Measurements from ENCODE around the gene LUC7L. TPM values are rescaled to one million over a fixed set of nuclear protein-coding genes. Genes with fewer than 3 reads are reported as not detected.
A peak's percentile ranks its signal among the peaks of the same experiment; 100 is the strongest.
"Not testable (repeated sequence)": the region's sequence is repeated elsewhere in the genome, so short reads cannot be mapped to it uniquely, and the experiment has no call there.

Gene LUC7L
- total RNA-seq, 3 donors from 2014 or later, result 76.0 to 82.0 (median 76.2) TPM

DNA sequence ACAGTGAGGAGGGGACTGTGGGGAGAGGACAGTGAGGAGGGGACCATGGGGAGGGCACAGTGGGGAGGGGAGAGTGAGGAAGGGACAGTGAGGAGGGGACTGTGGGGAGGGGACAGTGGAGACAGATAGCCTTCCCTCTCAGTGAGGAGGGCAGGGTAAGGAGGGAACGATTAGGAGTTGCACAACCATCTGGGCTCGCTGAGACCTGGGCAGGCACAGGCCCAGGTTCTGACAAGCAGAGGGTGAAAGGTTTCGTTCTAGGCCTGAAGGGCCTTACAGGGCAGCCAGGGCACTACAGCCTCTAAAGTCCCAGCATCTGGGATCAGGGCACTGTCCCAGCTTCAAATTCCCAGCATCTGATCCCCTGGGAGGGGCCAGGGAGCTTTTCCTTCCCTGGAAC lies 65.6 kb downstream of the LUC7L start:
- H3K9me3 Mint-ChIP-seq; H3K4me1 Mint-ChIP-seq (ENCODE audit: low read depth); ATAC-seq; H3K4me3 Mint-ChIP-seq; H3K36me3 Mint-ChIP-seq (ENCODE audit: insufficient read depth); DNase-seq: not testable (repeated sequence)
- H3K27me3 Mint-ChIP-seq (ENCODE audit: low read depth), result peaks cover 38% of the 10 kb centered on the region

DNA sequence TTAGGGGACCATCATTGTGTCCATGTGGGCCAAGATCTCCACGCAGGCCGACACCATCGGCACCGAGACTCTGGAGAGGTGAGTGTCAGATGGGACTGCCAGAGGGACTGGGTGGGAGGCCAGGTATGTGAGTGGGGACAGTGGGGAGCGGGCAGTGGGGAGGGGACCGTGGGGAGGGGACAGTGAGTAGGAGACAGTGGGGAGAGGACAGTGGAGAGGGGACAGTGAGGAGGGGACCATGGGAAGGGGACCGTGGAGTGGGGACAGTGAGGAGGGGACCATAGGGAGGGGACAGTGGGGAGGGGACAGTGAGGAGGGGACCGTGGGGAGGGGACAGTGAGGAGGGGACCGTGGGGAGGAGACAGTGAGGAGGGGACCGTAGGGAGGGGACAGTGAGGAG lies 66.1 kb downstream of the LUC7L start:
- peaks cover 35% of the 10 kb centered on the region for H3K27me3 Mint-ChIP-seq (ENCODE audit: low read depth)
- H3K4me1 Mint-ChIP-seq (ENCODE audit: low read depth); H3K9me3 Mint-ChIP-seq; ATAC-seq; DNase-seq; H3K36me3 Mint-ChIP-seq (ENCODE audit: insufficient read depth); H3K4me3 Mint-ChIP-seq: not testable (repeated sequence)

DNA sequence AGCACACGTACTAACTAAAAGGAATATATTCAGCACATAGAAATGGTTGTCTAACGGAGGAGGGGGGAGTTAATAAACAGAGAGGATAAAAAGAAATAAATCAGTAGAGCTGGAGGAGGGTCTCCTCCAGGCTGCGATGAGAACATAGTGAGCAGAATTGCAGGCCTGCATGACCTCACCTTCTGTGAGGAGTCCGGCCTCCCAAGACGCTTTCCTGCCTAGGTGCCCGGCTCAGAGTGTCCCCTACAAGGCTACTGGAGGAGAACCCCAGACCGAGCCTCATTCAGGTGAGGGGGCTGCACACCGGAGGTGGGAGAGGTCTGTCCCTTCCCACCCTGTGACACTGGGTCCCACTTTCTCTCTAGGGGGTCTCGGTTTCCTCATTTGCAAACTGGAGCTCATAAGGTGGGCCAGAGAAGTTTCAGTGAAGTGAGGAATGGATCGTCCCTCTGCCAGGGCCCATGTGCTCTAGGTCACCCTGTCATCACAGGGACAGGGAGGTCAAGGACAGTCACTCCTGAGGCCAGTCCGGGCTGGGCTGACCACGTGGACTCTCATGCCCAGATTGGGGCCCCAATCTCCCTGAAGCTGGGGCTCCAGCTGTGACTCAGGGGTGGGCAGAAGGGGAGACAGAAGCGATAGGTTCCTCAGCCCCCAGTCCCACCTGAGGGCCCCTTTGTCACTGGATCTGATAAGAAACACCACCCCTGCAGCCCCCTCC lies 66.8 kb downstream of the LUC7L start:
- Mint-ChIP-seq H3K4me3 (no peak overlapping the region), H3K9me3 (no peaks in the 10 kb centered on the region), H3K4me1 (ENCODE audit: low read depth) (peaks cover 7% of the 10 kb centered on the region), H3K36me3 (ENCODE audit: insufficient read depth) (no peaks in the 10 kb centered on the region), H3K27me3 (ENCODE audit: low read depth) (peaks cover 30% of the 10 kb centered on the region)
- DNase-seq (no peak), ATAC-seq (no peak)

DNA sequence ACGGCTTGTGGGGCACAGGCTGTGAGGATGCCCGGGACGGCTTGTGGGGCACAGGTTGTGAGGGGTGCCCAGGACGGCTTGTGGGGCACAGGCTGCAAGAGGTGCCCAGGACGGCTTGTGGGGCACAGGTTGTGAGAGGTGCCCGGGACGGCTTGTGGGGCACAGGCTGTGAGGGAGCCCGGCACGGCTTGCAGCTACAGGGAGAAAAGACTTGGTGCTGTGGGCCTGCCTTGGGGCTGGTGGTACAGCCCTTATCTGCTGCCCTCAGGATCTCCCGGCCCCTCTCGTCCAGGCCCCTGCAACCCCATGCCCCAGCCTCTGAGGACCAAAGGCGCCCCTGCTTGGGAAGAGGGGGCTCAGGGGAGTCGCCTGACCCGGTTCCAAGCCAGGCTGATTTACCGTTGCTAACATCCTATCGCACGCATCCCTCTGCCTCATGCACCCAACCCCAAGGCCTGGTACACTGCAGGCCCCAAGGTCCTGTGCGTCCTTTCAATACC lies 68.5 kb downstream of the LUC7L start:
- peaks cover 27% of the 10 kb centered on the region for H3K27me3 Mint-ChIP-seq (ENCODE audit: low read depth)

DNA sequence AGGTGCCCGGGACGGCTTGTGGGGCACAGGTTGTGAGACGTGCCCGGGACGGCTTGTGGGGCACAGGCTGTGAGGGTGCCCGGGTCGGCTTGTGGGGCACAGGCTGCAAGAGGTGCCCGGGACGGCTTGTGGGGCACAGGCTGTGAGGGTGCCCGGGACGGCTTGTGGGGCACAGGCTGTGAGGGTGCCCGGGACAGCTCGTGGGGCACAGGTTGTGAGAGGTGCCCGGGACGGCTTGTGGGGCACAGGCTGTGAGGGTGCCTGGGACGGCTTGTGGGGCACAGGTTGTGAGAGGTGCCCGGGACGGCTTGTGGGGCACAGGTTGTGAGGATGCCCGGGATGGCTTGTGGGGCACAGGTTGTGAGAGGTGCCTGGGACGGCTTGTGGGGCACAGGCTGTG lies 69.0 kb downstream of the LUC7L start:
- not testable (repeated sequence) for DNase-seq; H3K4me1 Mint-ChIP-seq (ENCODE audit: low read depth); ATAC-seq; H3K9me3 Mint-ChIP-seq; H3K36me3 Mint-ChIP-seq (ENCODE audit: insufficient read depth); H3K4me3 Mint-ChIP-seq
- peaks cover 28% of the 10 kb centered on the region for H3K27me3 Mint-ChIP-seq (ENCODE audit: low read depth)

More for the DNA sequence above, 68.5 kb downstream of the LUC7L start:
- H3K9me3 Mint-ChIP-seq, result no peaks in the 10 kb centered on the region
- H3K36me3 Mint-ChIP-seq (ENCODE audit: insufficient read depth), result no peaks in the 10 kb centered on the region
- no peak for ATAC-seq
- no peaks in the 10 kb centered on the region for H3K4me1 Mint-ChIP-seq (ENCODE audit: low read depth)
- DNase-seq, result no peak
- no peak overlapping the region for H3K4me3 Mint-ChIP-seq

DNA sequence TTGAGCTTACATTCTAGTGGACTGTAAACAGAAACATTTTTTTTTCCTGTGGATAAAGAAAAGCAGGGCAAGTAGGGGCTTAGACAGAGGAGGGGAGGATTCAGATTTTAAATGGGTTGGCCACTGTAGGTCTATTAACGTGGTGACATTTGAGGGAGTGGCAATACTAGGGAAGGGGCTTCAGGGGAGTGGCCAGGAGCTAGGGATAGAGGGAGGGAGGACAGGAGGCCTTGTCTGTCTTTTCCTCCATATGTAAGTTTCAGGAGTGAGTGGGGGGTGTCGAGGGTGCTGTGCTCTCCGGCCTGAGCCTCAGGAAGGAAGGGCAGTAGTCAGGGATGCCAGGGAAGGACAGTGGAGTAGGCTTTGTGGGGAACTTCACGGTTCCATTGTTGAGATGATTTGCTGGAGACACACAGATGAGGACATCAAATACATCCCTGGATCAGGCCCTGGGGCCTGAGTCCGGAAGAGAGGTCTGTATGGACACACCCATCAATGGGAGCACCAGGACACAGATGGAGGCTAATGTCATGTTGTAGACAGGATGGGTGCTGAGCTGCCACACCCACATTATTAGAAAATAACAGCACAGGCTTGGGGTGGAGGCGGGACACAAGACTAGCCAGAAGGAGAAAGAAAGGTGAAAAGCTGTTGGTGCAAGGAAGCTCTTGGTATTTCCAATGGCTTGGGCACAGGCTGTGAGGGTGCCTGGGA lies 70.0 kb downstream of the LUC7L start:
- Mint-ChIP-seq H3K4me1 (ENCODE audit: low read depth) (peaks cover 6% of the 10 kb centered on the region), H3K27me3 (ENCODE audit: low read depth) (peaks cover 35% of the 10 kb centered on the region), H3K9me3 (no peaks in the 10 kb centered on the region), H3K4me3 (no peak overlapping the region), H3K36me3 (ENCODE audit: insufficient read depth) (no peaks in the 10 kb centered on the region)
- no peak for ATAC-seq
- no peak for DNase-seq

DNA sequence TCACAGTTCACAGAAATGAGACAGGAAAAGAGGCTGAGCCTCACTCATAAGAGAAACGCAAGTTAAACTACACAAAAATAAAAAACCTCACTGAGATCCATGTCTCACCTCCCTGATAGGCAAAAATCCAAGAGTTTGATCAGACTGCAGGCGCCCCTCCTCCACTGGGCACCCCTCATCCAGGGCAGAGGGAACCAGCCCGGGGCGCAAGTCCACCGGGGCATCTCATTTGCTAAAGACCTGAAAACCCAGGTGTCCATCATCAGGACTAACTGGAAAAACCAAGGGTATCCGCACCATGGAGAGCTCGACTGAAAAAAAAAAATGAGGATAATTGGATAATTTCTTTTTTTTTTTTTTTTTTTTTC lies 74.2 kb downstream of the LUC7L start:
- peaks cover 6% of the 10 kb centered on the region for H3K4me1 Mint-ChIP-seq (ENCODE audit: low read depth)
- DNase-seq, result no peak
- peaks cover 37% of the 10 kb centered on the region for H3K27me3 Mint-ChIP-seq (ENCODE audit: low read depth)
- ATAC-seq, result no peak
- no peaks in the 10 kb centered on the region for H3K36me3 Mint-ChIP-seq (ENCODE audit: insufficient read depth)
- no peaks in the 10 kb centered on the region for H3K9me3 Mint-ChIP-seq
- peak overlapping the region; percentile 59 for H3K4me3 Mint-ChIP-seq

DNA sequence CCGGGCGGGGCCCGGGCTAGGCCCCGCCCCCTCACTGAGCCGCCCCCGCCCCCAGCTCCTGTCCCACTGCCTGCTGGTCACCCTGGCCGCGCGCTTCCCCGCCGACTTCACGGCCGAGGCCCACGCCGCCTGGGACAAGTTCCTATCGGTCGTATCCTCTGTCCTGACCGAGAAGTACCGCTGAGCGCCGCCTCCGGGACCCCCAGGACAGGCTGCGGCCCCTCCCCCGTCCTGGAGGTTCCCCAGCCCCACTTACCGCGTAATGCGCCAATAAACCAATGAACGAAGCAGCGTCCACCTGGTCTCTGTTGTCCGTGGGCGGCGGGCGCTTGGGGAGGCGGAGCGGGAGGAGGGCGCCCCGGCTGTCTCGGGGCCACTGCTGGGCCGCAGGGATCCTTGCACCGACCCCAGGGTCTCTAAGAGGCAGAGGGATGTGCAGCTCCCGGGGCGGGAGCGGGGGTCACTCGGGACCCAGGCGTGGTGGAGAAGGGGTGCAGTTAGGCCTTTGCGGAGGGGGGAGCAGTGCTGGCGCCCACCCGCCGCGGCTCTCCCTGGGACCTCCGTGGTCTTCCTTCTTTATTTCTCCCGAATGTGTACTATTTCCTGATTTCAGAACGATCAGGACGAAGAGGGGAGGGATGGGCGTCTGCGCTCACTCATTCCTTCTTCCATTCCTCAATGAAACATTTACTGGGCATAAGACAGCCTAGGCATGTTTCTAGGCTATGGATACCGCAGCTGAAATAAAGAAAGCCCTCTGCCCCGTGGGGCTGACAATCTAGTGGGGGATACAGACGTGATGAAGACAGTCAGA lies 74.8 kb downstream of the LUC7L start:
- DNase-seq, result no peak
- peak overlapping the region; percentile 59 for H3K4me3 Mint-ChIP-seq
- peak; percentile 50 to 63 for ATAC-seq
- peaks cover 40% of the 10 kb centered on the region for H3K27me3 Mint-ChIP-seq (ENCODE audit: low read depth)
- no peaks in the 10 kb centered on the region for H3K9me3 Mint-ChIP-seq
- no peaks in the 10 kb centered on the region for H3K36me3 Mint-ChIP-seq (ENCODE audit: insufficient read depth)
- peaks cover 6% of the 10 kb centered on the region for H3K4me1 Mint-ChIP-seq (ENCODE audit: low read depth)

DNA sequence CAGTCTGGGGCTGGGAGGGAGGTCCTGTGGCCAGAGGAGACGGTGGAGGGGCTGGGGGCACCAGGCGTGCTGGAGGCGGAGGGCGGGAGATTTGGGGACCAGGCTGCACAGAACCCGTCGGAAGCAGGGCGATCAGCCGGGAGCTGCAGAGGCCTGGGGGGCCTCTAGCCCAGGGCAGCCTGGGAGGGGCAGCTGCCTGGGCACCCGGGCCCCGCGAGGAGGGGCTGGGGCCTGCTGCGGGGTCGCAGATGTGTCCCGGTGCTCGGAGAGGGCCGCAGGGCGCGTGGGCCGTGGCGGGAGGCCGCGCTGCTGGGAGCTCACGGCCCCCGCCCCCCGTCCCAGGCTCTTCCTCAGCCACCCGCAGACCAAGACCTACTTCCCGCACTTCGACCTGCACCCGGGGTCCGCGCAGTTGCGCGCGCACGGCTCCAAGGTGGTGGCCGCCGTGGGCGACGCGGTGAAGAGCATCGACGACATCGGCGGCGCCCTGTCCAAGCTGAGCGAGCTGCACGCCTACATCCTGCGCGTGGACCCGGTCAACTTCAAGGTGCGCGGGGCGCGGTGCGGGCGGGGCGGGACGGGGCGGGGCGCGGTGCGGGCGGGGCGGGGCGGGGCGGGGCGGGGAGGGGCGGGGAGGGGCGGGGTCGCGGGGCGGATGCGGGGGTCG lies 75.6 kb downstream of the LUC7L start:
- H3K4me1 Mint-ChIP-seq (ENCODE audit: low read depth); DNase-seq; H3K4me3 Mint-ChIP-seq; H3K36me3 Mint-ChIP-seq (ENCODE audit: insufficient read depth); H3K9me3 Mint-ChIP-seq: not testable (repeated sequence)
- peak; percentile 42 to 62 for ATAC-seq
- H3K27me3 Mint-ChIP-seq (ENCODE audit: low read depth), result peaks cover 45% of the 10 kb centered on the region

DNA sequence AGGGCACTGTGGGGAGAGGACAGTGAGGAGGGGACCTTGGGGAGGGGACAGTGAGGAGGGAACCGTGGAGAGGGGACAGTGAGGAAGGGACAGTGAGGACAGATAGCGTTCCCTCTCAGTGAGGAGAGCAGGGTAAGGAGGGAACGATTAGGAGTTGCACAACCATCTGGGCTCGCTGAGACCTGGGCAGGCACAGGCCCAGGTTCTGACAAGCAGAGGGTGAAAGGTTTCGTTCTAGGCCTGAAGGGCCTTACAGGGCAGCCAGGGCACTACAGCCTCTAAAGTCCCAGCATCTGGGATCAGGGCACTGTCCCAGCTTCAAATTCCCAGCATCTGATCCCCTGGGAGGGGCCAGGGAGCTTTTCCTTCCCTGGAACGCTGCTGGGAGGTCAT lies 76.1 kb downstream of the LUC7L start:
- not testable (repeated sequence) for H3K4me1 Mint-ChIP-seq (ENCODE audit: low read depth); H3K9me3 Mint-ChIP-seq; DNase-seq; ATAC-seq; H3K36me3 Mint-ChIP-seq (ENCODE audit: insufficient read depth); H3K4me3 Mint-ChIP-seq
- peaks cover 48% of the 10 kb centered on the region for H3K27me3 Mint-ChIP-seq (ENCODE audit: low read depth)

DNA sequence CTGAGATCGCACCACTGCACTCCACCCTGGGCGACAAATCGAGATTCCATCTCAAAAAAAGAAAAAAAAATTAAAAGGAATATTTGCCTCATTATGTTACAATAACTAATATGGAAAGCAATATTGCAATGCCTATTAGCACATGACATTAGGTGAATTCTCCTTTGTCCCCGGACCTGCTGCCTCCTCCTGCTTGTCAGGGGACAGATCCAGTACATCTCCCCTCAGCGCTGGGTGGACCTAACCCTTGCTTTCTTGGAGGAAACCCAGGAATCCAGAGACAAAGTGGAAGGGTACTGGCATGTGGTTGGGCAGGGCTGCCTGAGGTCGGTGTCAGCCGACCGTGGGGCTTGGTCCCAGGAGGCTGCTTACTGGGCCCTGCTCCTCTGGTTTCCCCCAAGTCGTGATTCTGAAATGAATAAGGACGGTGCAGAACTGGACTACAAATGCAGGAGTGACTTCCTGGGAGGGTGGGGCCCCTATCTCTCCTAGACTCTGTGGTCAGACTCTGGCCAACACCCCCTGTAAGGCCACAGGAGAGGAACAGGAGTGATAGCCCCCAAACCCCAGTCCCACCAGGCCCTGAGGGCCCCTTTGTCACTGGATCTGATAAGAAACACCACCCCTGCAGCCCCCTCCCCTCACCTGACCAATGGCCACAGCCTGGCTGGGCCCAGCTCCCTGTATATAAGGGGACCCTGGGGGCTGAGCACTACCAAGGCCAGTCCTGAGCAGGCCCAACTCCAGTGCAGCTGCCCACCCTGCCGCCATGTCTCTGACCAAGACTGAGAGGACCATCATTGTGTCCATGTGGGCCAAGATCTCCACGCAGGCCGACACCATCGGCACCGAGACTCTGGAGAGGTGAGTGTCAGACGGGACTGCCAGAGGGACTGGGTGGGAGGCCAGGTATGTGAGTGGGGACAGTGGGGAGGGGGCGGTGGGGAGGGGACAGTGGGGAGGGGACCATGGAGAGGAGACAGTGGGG lies 76.8 kb downstream of the LUC7L start, which contains the start of gene HBZ:
Gene HBZ, plus strand, starts transcription at position 504 of the 988 bp plus-strand sequence. Its CDS starts 266 bp downstream, at position 770.
- H3K36me3 Mint-ChIP-seq (ENCODE audit: insufficient read depth), result no peaks in the 10 kb centered on the region
- H3K4me1 Mint-ChIP-seq (ENCODE audit: low read depth), result peaks cover 6% of the 10 kb centered on the region
- no peak within 1 kb of the TSS for H3K4me3 Mint-ChIP-seq
- no peaks in the 10 kb centered on the region for H3K9me3 Mint-ChIP-seq
- peaks cover 46% of the 10 kb centered on the region for H3K27me3 Mint-ChIP-seq (ENCODE audit: low read depth)
- DNase-seq, result no peak
- no peak for ATAC-seq

DNA sequence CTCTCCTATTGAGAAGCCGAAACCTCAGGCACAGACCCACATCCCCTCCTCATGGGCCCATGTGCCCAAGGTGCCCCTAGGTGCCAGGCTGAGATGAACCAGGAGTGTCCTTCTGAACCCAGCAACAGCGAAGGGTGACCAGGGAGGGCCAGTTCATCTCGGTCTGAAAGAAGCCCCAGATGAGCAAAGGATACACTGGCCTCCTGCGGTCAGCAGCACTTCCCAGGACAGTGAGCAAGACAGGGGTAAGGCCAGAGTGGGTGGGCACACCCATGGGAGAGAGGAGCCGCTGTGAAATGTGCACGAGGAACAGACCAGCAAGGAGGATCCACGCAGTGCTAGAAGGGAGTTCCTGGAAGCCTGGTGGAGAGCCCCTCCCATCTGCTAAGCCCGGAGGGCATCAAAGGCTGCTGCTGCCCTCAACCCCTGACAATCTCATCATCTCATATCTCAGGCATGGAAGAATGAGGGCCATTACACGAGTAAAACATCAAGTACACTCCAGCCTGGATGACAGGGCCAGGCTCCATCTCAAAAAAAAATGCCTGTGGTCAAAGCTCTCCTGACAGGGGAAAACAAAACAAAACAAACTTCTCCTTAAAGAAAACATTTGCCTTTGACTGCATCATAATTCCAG lies 80.1 kb downstream of the LUC7L start:
- H3K9me3 Mint-ChIP-seq, result no peaks in the 10 kb centered on the region
- no peak for DNase-seq
- H3K4me3 Mint-ChIP-seq, result no peak overlapping the region
- no peaks in the 10 kb centered on the region for H3K4me1 Mint-ChIP-seq (ENCODE audit: low read depth)
- no peak for ATAC-seq
- peaks cover 29% of the 10 kb centered on the region for H3K27me3 Mint-ChIP-seq (ENCODE audit: low read depth)
- H3K36me3 Mint-ChIP-seq (ENCODE audit: insufficient read depth), result no peaks in the 10 kb centered on the region

DNA sequence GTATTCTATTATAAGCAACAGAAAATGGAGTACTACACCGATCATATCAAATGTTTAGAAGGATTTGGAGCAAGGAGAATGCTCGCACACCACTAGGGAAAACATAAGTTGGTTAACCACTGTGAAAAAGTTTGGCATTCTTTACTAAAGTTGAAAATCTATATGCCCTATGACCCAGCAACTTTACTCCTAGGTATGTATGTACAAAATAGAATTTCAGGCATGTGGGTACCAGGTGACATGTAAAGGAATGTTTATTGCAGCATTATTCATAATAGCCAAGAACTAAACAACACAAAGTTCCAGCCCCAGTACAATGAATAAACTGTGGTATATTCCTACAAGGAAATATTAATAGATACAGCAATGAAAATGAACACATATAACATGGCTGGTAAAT lies 82.6 kb downstream of the LUC7L start:
- DNase-seq, result no peak
- no peaks in the 10 kb centered on the region for H3K4me1 Mint-ChIP-seq (ENCODE audit: low read depth)

More for the DNA sequence above, 82.6 kb downstream of the LUC7L start:
- Mint-ChIP-seq H3K27me3 (ENCODE audit: low read depth) (peaks cover 28% of the 10 kb centered on the region), H3K9me3 (no peaks in the 10 kb centered on the region), H3K36me3 (ENCODE audit: insufficient read depth) (no peaks in the 10 kb centered on the region), H3K4me3 (no peak overlapping the region)
- ATAC-seq, result no peak
